ENCODE measurements around the gene ODAD2.

The ODAD2 gene

DNA sequence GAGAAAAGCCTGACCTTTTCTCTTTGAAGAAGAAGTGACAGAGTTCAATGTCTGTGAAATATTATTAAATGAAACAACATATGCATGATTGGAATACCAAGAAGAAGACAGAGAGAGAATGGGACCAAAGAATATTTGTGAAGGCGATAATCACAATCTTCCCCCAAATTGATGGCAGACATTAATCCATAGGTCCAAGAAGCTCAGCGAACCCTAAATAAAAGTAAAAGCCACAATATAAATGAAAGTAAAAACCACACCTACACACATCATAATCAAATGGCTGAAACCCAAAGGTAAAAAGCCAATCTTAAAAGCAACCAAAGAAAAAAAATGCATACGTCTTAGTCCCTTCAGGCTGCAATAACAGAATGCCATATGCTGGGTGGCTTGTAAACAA lies 84.0 kb downstream of the ODAD2 start:
- Histone ChIP-seq H2AFZ (ENCODE audit: low read length) (no peak overlapping the region), H3K36me3 (ENCODE audit: insufficient read depth, low read length) (no peaks in the 10 kb centered on the region), H3K4me1 (ENCODE audit: insufficient read depth, low read length, poor library complexity, severe bottlenecking) (no peaks in the 10 kb centered on the region), H3F3A (ENCODE audit: low read depth) (no peaks in the 10 kb centered on the region), H3K4me2 (ENCODE audit: low read depth, low read length, poor library complexity, severe bottlenecking) (no peak overlapping the region), H3K27me3 (ENCODE audit: insufficient read depth, low read length, poor library complexity, severe bottlenecking) (no peaks in the 10 kb centered on the region), H4K20me1 (ENCODE audit: insufficient read depth, low read length, poor library complexity, severe bottlenecking) (no peaks in the 10 kb centered on the region), H3K9me3 (ENCODE audit: insufficient read depth, low read depth, low read length) (no peaks in the 10 kb centered on the region), H3K4me3 (ENCODE audit: low read length, poor library complexity, severe bottlenecking) (no peak overlapping the region), H3K79me2 (ENCODE audit: insufficient read depth, low read length) (no peaks in the 10 kb centered on the region), H3K9ac (ENCODE audit: low read depth, low read length, poor library complexity, severe bottlenecking) (no peak overlapping the region), H3K9me2 (replicated peaks; ENCODE audit: low read depth, low read length) (no peaks in the 10 kb centered on the region)
- TF ChIP-seq, protein P1, sequence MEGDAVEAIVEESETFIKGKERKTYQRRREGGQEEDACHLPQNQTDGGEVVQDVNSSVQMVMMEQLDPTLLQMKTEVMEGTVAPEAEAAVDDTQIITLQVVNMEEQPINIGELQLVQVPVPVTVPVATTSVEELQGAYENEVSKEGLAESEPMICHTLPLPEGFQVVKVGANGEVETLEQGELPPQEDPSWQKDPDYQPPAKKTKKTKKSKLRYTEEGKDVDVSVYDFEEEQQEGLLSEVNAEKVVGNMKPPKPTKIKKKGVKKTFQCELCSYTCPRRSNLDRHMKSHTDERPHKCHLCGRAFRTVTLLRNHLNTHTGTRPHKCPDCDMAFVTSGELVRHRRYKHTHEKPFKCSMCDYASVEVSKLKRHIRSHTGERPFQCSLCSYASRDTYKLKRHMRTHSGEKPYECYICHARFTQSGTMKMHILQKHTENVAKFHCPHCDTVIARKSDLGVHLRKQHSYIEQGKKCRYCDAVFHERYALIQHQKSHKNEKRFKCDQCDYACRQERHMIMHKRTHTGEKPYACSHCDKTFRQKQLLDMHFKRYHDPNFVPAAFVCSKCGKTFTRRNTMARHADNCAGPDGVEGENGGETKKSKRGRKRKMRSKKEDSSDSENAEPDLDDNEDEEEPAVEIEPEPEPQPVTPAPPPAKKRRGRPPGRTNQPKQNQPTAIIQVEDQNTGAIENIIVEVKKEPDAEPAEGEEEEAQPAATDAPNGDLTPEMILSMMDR (conservative IDR thresholded peaks at IDR 0.05; ENCODE audit: low read length) = no peak

DNA sequence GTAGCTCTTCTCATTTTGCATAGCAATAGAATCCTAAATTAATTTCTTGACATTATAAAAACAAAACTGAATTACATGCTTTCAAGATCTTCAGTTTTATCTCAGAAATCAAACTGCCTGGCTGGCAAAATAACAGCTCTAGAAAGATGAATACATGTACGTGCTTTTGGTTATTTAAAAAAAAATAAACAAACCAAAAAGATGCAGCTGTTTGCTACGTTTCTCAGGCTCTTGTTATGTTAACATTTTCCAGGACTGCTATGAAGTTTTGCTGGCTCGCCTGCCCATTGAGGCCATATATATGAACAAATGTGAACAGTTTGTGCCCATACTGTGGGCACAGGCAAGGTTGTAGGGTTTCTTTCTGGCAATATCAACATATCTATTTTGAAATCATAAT lies 86.6 kb downstream of the ODAD2 start:
- Histone ChIP-seq H3K9me3 (ENCODE audit: insufficient read depth, low read depth, low read length) (no peaks in the 10 kb centered on the region), H3K9me2 (replicated peaks; ENCODE audit: low read depth, low read length) (no peaks in the 10 kb centered on the region), H3K27me3 (ENCODE audit: insufficient read depth, low read length, poor library complexity, severe bottlenecking) (no peaks in the 10 kb centered on the region), H2AFZ (ENCODE audit: low read length) (no peak overlapping the region), H3K36me3 (ENCODE audit: insufficient read depth, low read length) (no peaks in the 10 kb centered on the region), H3K79me2 (ENCODE audit: insufficient read depth, low read length) (no peaks in the 10 kb centered on the region), H3F3A (ENCODE audit: low read depth) (no peaks in the 10 kb centered on the region), H3K9ac (ENCODE audit: low read depth, low read length, poor library complexity, severe bottlenecking) (no peak overlapping the region), H3K4me3 (ENCODE audit: low read length, poor library complexity, severe bottlenecking) (no peak overlapping the region), H3K4me2 (ENCODE audit: low read depth, low read length, poor library complexity, severe bottlenecking) (no peak overlapping the region), H3K4me1 (ENCODE audit: insufficient read depth, low read length, poor library complexity, severe bottlenecking) (no peaks in the 10 kb centered on the region), H4K20me1 (ENCODE audit: insufficient read depth, low read length, poor library complexity, severe bottlenecking) (no peaks in the 10 kb centered on the region)
- no peak for TF ChIP-seq EZH2phosphoT487 (IDR thresholded peaks at IDR 0.05; ENCODE audit: borderline replicate concordance)
- TF ChIP-seq, protein P1 (conservative IDR thresholded peaks at IDR 0.05; ENCODE audit: low read length) = no peak

GRCh38 chr10:27911539-27911938 lies 87.3 kb downstream of the ODAD2 start:
- Histone ChIP-seq H3K4me2 (ENCODE audit: low read depth, low read length, poor library complexity, severe bottlenecking) (no peak overlapping the region), H3K4me3 (ENCODE audit: low read length, poor library complexity, severe bottlenecking) (no peak overlapping the region)

More at GRCh38 chr10:27911539-27911938, 87.3 kb downstream of the ODAD2 start:
- H3K9me2 ChIP-seq (replicated peaks; ENCODE audit: low read depth, low read length) = no peaks in the 10 kb centered on the region
- no peaks in the 10 kb centered on the region for H3K36me3 ChIP-seq (ENCODE audit: insufficient read depth, low read length)
- H3K9ac ChIP-seq (ENCODE audit: low read depth, low read length, poor library complexity, severe bottlenecking) = no peak overlapping the region
- H3K79me2 ChIP-seq (ENCODE audit: insufficient read depth, low read length) = no peaks in the 10 kb centered on the region
- H3K27me3 ChIP-seq (ENCODE audit: insufficient read depth, low read length, poor library complexity, severe bottlenecking) = no peaks in the 10 kb centered on the region
- TF ChIP-seq, protein P1 (conservative IDR thresholded peaks at IDR 0.05; ENCODE audit: low read length) = no peak
- no peak for TF ChIP-seq EZH2phosphoT487 (IDR thresholded peaks at IDR 0.05; ENCODE audit: borderline replicate concordance)
- H4K20me1 ChIP-seq (ENCODE audit: insufficient read depth, low read length, poor library complexity, severe bottlenecking) = no peaks in the 10 kb centered on the region
- H3K4me1 ChIP-seq (ENCODE audit: insufficient read depth, low read length, poor library complexity, severe bottlenecking) = no peaks in the 10 kb centered on the region
- H3F3A ChIP-seq (ENCODE audit: low read depth) = no peaks in the 10 kb centered on the region
- no peak overlapping the region for H2AFZ ChIP-seq (ENCODE audit: low read length)
- no peaks in the 10 kb centered on the region for H3K9me3 ChIP-seq (ENCODE audit: insufficient read depth, low read depth, low read length)

Data from Loucy (cell line).